HEK293 (cell line): ENCODE results near the gene ABCB9.
A peak's percentile ranks its signal among the peaks of the same experiment; 100 is the strongest.

Source experiments
- BCL11A ChIP-seq: fragments of 450-650 bp; formaldehyde crosslinking; IDR thresholded peaks from 2 replicates; pipeline ENCODE4 v1.5.1; 2016; ENCODE audit warnings: low read depth, missing biosample characterization, missing genetic modification characterization
- BCL6B ChIP-seq: fragments of 450-650 bp; formaldehyde crosslinking; IDR thresholded peaks from 2 replicates; pipeline ENCODE4 v1.5.1; 2017; ENCODE audit warnings: missing biosample characterization, missing genetic modification characterization
- HOXC10 ChIP-seq: sonication (generic); formaldehyde crosslinking; IDR thresholded peaks from 2 replicates; pipeline ENCODE4 v1.8.1; 2023; ENCODE audit warnings: mild to moderate bottlenecking, missing genetic modification reagents
- INSM2 ChIP-seq: fragments of 450-650 bp; formaldehyde crosslinking; IDR thresholded peaks from 2 replicates; pipeline ENCODE4 v1.5.1; 2016; ENCODE audit warnings: missing biosample characterization, missing genetic modification characterization
- KLF10 ChIP-seq: fragments of 450-650 bp; IDR thresholded peaks from 2 replicates; pipeline ENCODE4 v1.5.1; 2018; ENCODE audit warnings: missing biosample characterization, mild to moderate bottlenecking, missing genetic modification characterization
- KLF9 ChIP-seq: fragments of 450-650 bp; formaldehyde crosslinking; IDR thresholded peaks from 2 replicates; pipeline ENCODE4 v1.5.1; 2016; ENCODE audit warnings: missing biosample characterization, missing genetic modification characterization, low read depth
- MZF1 ChIP-seq: fragments of 450-650 bp; formaldehyde crosslinking; IDR thresholded peaks from 2 replicates; pipeline ENCODE4 v1.5.1; 2017; ENCODE audit warnings: missing biosample characterization, missing genetic modification characterization, borderline replicate concordance
- ZBTB49 ChIP-seq: fragments of 450-650 bp; formaldehyde crosslinking; IDR thresholded peaks from 2 replicates; pipeline ENCODE4 v1.5.1; 2016; ENCODE audit warnings: missing biosample characterization, missing genetic modification characterization, low read depth
- ZBTB8A ChIP-seq: fragments of 450-650 bp; formaldehyde crosslinking; IDR thresholded peaks from 2 replicates; pipeline ENCODE4 v1.5.1; 2016; ENCODE audit warnings: missing biosample characterization, missing genetic modification characterization
- ZNF146 ChIP-seq: fragments of 450-650 bp; formaldehyde crosslinking; IDR thresholded peaks from 2 replicates; pipeline ENCODE4 v1.5.1; 2016; ENCODE audit warnings: missing biosample characterization, missing genetic modification characterization
- ZNF18 ChIP-seq: fragments of 450-650 bp; formaldehyde crosslinking; IDR thresholded peaks from 2 replicates; pipeline ENCODE4 v1.5.1; 2016; ENCODE audit warnings: missing biosample characterization, missing genetic modification characterization
- ZNF184 ChIP-seq: fragments of 450-650 bp; IDR thresholded peaks from 2 replicates; pipeline ENCODE4 v1.5.1; 2018; ENCODE audit warnings: missing biosample characterization, mild to moderate bottlenecking, missing genetic modification characterization
- ZNF23 ChIP-seq: fragments of 450-650 bp; formaldehyde crosslinking; IDR thresholded peaks from 2 replicates; pipeline ENCODE4 v1.5.1; 2016; ENCODE audit warnings: missing biosample characterization, missing genetic modification characterization, borderline replicate concordance
- ZNF248 ChIP-seq: fragments of 450-650 bp; formaldehyde crosslinking; IDR thresholded peaks from 2 replicates; pipeline ENCODE4 v1.5.1; 2017; ENCODE audit warnings: missing biosample characterization, missing genetic modification characterization
- ZNF366 ChIP-seq: fragments of 450-650 bp; formaldehyde crosslinking; conservative IDR thresholded peaks from 2 replicates; pipeline ENCODE4 v1.5.1; 2016; ENCODE audit warnings: missing biosample characterization, missing genetic modification characterization
- ZNF391 ChIP-seq: fragments of 450-650 bp; formaldehyde crosslinking; IDR thresholded peaks from 2 replicates; pipeline ENCODE4 v1.5.1; 2016; ENCODE audit warnings: low read depth, missing biosample characterization, missing genetic modification characterization, borderline replicate concordance
- ZNF514 ChIP-seq: fragments of 450-650 bp; formaldehyde crosslinking; IDR thresholded peaks from 2 replicates; pipeline ENCODE4 v1.5.1; 2016; ENCODE audit warnings: missing biosample characterization, missing genetic modification characterization
- ZNF529 ChIP-seq: fragments of 450-650 bp; formaldehyde crosslinking; IDR thresholded peaks from 2 replicates; pipeline ENCODE4 v1.5.1; 2017; ENCODE audit warnings: missing genetic modification characterization, missing biosample characterization; ENCODE audit not compliant: insufficient replicate concordance
- ZNF549 ChIP-seq: fragments of 450-650 bp; IDR thresholded peaks from 2 replicates; pipeline ENCODE4 v1.5.1; 2018; ENCODE audit warnings: missing biosample characterization, missing genetic modification characterization, mild to moderate bottlenecking, inconsistent platforms, moderate library complexity
- ZNF555 ChIP-seq: fragments of 450-650 bp; formaldehyde crosslinking; conservative IDR thresholded peaks from 2 replicates; pipeline ENCODE4 v1.5.1; 2017; ENCODE audit warnings: missing biosample characterization, mild to moderate bottlenecking, missing genetic modification characterization, inconsistent platforms
- ZNF580 ChIP-seq: fragments of 450-650 bp; formaldehyde crosslinking; IDR thresholded peaks from 2 replicates; pipeline ENCODE4 v1.5.1; 2016; ENCODE audit warnings: missing biosample characterization, missing genetic modification characterization
- ZNF639 ChIP-seq: fragments of 450-650 bp; formaldehyde crosslinking; IDR thresholded peaks from 2 replicates; pipeline ENCODE4 v1.5.1; 2016; ENCODE audit warnings: missing biosample characterization, missing genetic modification characterization
- ZNF692 ChIP-seq: fragments of 450-650 bp; formaldehyde crosslinking; IDR thresholded peaks from 2 replicates; pipeline ENCODE4 v1.5.1; 2016; ENCODE audit warnings: missing biosample characterization, missing genetic modification characterization
- ZNF768 ChIP-seq: fragments of 450-650 bp; formaldehyde crosslinking; IDR thresholded peaks from 2 replicates; pipeline ENCODE4 v1.5.1; 2018; ENCODE audit warnings: missing biosample characterization, mild to moderate bottlenecking, missing genetic modification characterization
- ZNF777 ChIP-seq: fragments of 450-650 bp; formaldehyde crosslinking; IDR thresholded peaks from 2 replicates; pipeline ENCODE4 v1.5.1; 2017; ENCODE audit warnings: missing biosample characterization, missing genetic modification characterization, borderline replicate concordance
- ZNF791 ChIP-seq: fragments of 450-650 bp; formaldehyde crosslinking; IDR thresholded peaks from 2 replicates; pipeline ENCODE4 v1.5.1; 2016; ENCODE audit warnings: missing biosample characterization, missing genetic modification characterization
- ZSCAN18 ChIP-seq: fragments of 450-650 bp; formaldehyde crosslinking; IDR thresholded peaks from 2 replicates; pipeline ENCODE4 v1.5.1; 2016; ENCODE audit warnings: missing biosample characterization, missing genetic modification characterization

ABCB9 gene

GRCh38 chr12:122965851-122966742, at the start of gene ABCB9 (continued):
- TF ChIP-seq BCL11A (tag by site-specific recombination) (no peak), ZNF777 (tag by site-specific recombination) (no peak), ZNF366 (tag by site-specific recombination) (no peak), ZSCAN18 (no peak), MZF1 (no peak), ZNF768 (tag by site-specific recombination) (no peak), ZNF692 (tag by site-specific recombination) (0 out of 2 replicates have a peak, but pooled peaks have one; percentile 14), ZBTB49 (tag by site-specific recombination) (no peak), ZNF639 (tag by site-specific recombination) (0 out of 2 replicates have a peak, but pooled peaks have one; percentile 18), ZNF580 (tag by site-specific recombination) (no peak), HOXC10 (CRISPR knock-in tag) (0 out of 2 replicates have a peak, but pooled peaks have one; percentile 56), ZNF549 (no peak), ZNF555 (tag by site-specific recombination) (no peak), ZNF514 (tag by site-specific recombination) (no peak), INSM2 (tag by site-specific recombination) (0 out of 2 replicates have a peak, but pooled peaks have one; percentile 39), ZNF18 (tag by site-specific recombination) (peak; percentile 72), ZNF529 (no peak), BCL6B (tag by site-specific recombination) (no peak), ZNF248 (no peak), ZNF391 (tag by site-specific recombination) (peak; percentile 35; the same call in 1 of the 2 replicates), ZBTB8A (tag by site-specific recombination) (peak; percentile 68), KLF10 (tag by site-specific recombination) (0 out of 2 replicates have a peak, but pooled peaks have one; percentile 21), ZNF23 (no peak), ZNF146 (tag by site-specific recombination) (no peak), KLF9 (tag by site-specific recombination) (peak; percentile 73), ZNF791 (no peak), ZNF184 (no peak)
